Astrocyte (in vitro differentiated cells and primary cell): Measurements from ENCODE around the gene TIMMDC1. TPM values are rescaled to one million over a fixed set of nuclear protein-coding genes. Genes with fewer than 3 reads are reported as not detected.
A peak's percentile ranks its signal among the peaks of the same experiment; 100 is the strongest.

Source experiments
- DNase-seq: peaks from one replicate; pipeline ENCODE4 v3.0.0-alpha.2; 2010; ENCODE audit warnings: low read depth
- FAIRE-seq: peaks from 2 replicates; lab custom pipeline; 2011; peaks lifted over from hg19 to GRCh38; lab: Jason Lieb, UNC
- H2AFZ ChIP-seq: 2 replicates; pipeline ENCODE4 v1.6.0; 2012; ENCODE audit warnings: low read depth, low read length, inconsistent platforms
- H3K27ac ChIP-seq: 2 replicates; pipeline ENCODE4 v1.5.1; 2011; ENCODE audit warnings: low read depth, low read length, inconsistent platforms
- H3K27me3 ChIP-seq: 2 replicates; pipeline ENCODE4 v1.6.0; 2011; ENCODE audit warnings: low read length, inconsistent platforms; ENCODE audit not compliant: insufficient read depth
- H3K36me3 ChIP-seq: 2 replicates; pipeline ENCODE4 v1.5.1; 2011; ENCODE audit warnings: low read length, inconsistent platforms; ENCODE audit not compliant: insufficient read depth
- H3K4me1 ChIP-seq: 2 replicates; pipeline ENCODE4 v1.5.1; 2011; ENCODE audit warnings: low read length, inconsistent platforms; ENCODE audit not compliant: insufficient read depth
- H3K4me2 ChIP-seq: 2 replicates; pipeline ENCODE4 v1.6.0; 2012; ENCODE audit warnings: low read length, inconsistent platforms
- H3K4me3 ChIP-seq: 2 replicates; pipeline ENCODE4 v1.5.1; 2011; ENCODE audit warnings: low read depth, mild to moderate bottlenecking, low read length, inconsistent platforms; ENCODE audit not compliant: insufficient read depth
- H3K79me2 ChIP-seq: 2 replicates; pipeline ENCODE4 v1.6.0; 2012; ENCODE audit warnings: mild to moderate bottlenecking, low read length, inconsistent platforms; ENCODE audit not compliant: insufficient read depth
- H3K9ac ChIP-seq: 2 replicates; pipeline ENCODE4 v1.6.0; 2012; ENCODE audit warnings: mild to moderate bottlenecking, low read length, inconsistent platforms
- H3K9me3 ChIP-seq: 2 replicates; pipeline ENCODE4 v1.5.1; 2012; ENCODE audit warnings: low read depth, mild to moderate bottlenecking, low read length, inconsistent platforms; ENCODE audit not compliant: insufficient read depth
- H4K20me1 ChIP-seq: 2 replicates; pipeline ENCODE4 v1.6.0; 2012; ENCODE audit warnings: low read length, inconsistent platforms; ENCODE audit not compliant: insufficient read depth
- H3K27ac Mint-ChIP-seq: one replicate; pipeline ENCODE4 v1.8.0; 2021; ENCODE audit warnings: mild to moderate bottlenecking, mixed read lengths; ENCODE audit not compliant: unreplicated experiment
- H3K27me3 Mint-ChIP-seq: one replicate; pipeline ENCODE4 v1.8.0; 2021; ENCODE audit warnings: low read depth, mixed read lengths; ENCODE audit not compliant: unreplicated experiment
- H3K36me3 Mint-ChIP-seq: one replicate; pipeline ENCODE4 v1.8.0; 2021; ENCODE audit warnings: low read depth, mixed read lengths; ENCODE audit not compliant: unreplicated experiment
- H3K4me1 Mint-ChIP-seq: one replicate; pipeline ENCODE4 v1.8.0; 2021; ENCODE audit warnings: low read depth, mixed read lengths; ENCODE audit not compliant: unreplicated experiment
- H3K4me3 Mint-ChIP-seq: one replicate; pipeline ENCODE4 v1.8.0; 2021; ENCODE audit warnings: mild to moderate bottlenecking, moderate library complexity, mixed read lengths; ENCODE audit not compliant: unreplicated experiment
- H3K9me3 Mint-ChIP-seq: one replicate; pipeline ENCODE4 v1.8.0; 2021; ENCODE audit warnings: mild to moderate bottlenecking, mixed read lengths; ENCODE audit not compliant: unreplicated experiment
- EZH2 ChIP-seq: IDR thresholded peaks from 2 replicates; pipeline ENCODE4 v1.6.1; 2012; ENCODE audit warnings: mild to moderate bottlenecking, low read length, inconsistent platforms; ENCODE audit not compliant: insufficient read depth
- total RNA-seq: library from RNA; stranded (reverse); gene quantifications from 2 replicates; pipeline ENCODE4 v1.2.1, GENCODE V29; 2021
- TF ChIP-seq, protein P1 (sequence below): IDR thresholded peaks from 2 replicates; pipeline ENCODE4 v1.5.1; 2011; ENCODE audit warnings: low read depth, mild to moderate bottlenecking, inconsistent platforms, low read length, moderate library complexity; ENCODE audit not compliant: insufficient read depth

The TIMMDC1 gene
- total RNA-seq, 1 donor from 2014 or later, result 109 TPM

DNA sequence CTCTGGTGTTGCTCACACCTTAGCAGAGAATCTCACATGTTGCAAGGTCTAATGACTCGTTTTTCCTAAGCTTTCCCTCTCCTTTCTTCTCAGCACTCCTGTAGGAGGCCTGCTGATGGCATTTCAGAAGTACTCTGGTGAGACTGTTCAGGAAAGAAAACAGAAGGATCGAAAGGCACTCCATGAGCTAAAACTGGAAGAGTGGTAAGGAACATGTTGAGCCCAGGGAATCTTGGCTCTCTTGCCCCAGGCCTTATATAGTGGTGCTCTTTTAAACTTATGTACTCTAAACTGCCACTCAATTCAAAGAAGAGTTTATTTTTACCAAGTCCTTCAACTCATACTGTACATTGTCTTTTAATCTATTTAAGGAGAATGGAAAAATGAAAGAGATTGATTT, 18.8 kb downstream of the TIMMDC1 start:
- no peaks in the 10 kb centered on the region for H3K9me3 ChIP-seq

DNA sequence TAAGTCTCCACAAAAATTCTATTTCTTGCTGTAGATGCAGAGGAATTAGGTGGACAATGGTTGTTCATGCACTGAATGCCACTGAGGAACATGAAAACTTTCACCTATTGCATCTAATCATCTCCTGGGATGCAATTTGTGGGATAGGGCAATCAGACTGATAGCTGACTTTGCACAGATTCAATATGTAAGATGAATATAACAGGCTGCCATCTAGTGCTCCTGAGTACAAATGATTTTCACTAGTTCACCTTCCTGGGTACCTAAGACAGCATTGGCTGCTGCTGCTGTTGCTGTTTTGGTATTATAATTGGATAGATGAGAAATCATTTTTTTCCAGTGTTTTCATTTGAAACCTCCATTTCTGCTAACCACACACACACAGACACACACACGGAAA, 19.7 kb downstream of the TIMMDC1 start:
- no peak overlapping the region for H3K27ac ChIP-seq
- Mint-ChIP-seq H3K9me3 (peaks cover 2% of the 10 kb centered on the region), H3K27me3 (no peaks in the 10 kb centered on the region), H3K4me1 (no peaks in the 10 kb centered on the region), H3K36me3 (peaks cover 32% of the 10 kb centered on the region), H3K27ac (no peak overlapping the region), H3K4me3 (no peak overlapping the region)
- H4K20me1 ChIP-seq, result no peaks in the 10 kb centered on the region
- no peak overlapping the region for H3K4me3 ChIP-seq
- H3K4me2 ChIP-seq, result no peak overlapping the region
- no peaks in the 10 kb centered on the region for H3K9me3 ChIP-seq
- peaks cover 59% of the 10 kb centered on the region for H3K36me3 ChIP-seq
- H3K4me1 ChIP-seq, result no peaks in the 10 kb centered on the region
- H2AFZ ChIP-seq, result no peak overlapping the region
- H3K79me2 ChIP-seq, result no peaks in the 10 kb centered on the region
- H3K27me3 ChIP-seq, result no peaks in the 10 kb centered on the region
- no peak for DNase-seq
- TF ChIP-seq, protein P1, sequence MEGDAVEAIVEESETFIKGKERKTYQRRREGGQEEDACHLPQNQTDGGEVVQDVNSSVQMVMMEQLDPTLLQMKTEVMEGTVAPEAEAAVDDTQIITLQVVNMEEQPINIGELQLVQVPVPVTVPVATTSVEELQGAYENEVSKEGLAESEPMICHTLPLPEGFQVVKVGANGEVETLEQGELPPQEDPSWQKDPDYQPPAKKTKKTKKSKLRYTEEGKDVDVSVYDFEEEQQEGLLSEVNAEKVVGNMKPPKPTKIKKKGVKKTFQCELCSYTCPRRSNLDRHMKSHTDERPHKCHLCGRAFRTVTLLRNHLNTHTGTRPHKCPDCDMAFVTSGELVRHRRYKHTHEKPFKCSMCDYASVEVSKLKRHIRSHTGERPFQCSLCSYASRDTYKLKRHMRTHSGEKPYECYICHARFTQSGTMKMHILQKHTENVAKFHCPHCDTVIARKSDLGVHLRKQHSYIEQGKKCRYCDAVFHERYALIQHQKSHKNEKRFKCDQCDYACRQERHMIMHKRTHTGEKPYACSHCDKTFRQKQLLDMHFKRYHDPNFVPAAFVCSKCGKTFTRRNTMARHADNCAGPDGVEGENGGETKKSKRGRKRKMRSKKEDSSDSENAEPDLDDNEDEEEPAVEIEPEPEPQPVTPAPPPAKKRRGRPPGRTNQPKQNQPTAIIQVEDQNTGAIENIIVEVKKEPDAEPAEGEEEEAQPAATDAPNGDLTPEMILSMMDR, result no peak
- TF ChIP-seq EZH2, result no peak
- no peak for FAIRE-seq
- H3K9ac ChIP-seq, result no peak overlapping the region

More for the DNA sequence above, 18.8 kb downstream of the TIMMDC1 start:
- H3K36me3 ChIP-seq, result peaks cover 61% of the 10 kb centered on the region
- no peak overlapping the region for H2AFZ ChIP-seq
- no peaks in the 10 kb centered on the region for H3K4me1 Mint-ChIP-seq
- no peak overlapping the region for H3K4me3 ChIP-seq
- no peak overlapping the region for H3K4me3 Mint-ChIP-seq
- no peak overlapping the region for H3K27ac Mint-ChIP-seq
- no peak overlapping the region for H3K9ac ChIP-seq
- no peak overlapping the region for H3K27ac ChIP-seq
- H3K27me3 Mint-ChIP-seq, result no peaks in the 10 kb centered on the region
- DNase-seq, result no peak
- no peak for TF ChIP-seq EZH2
- TF ChIP-seq, protein P1, result no peak
- FAIRE-seq, result no peak
- peaks cover 2% of the 10 kb centered on the region for H3K9me3 Mint-ChIP-seq
- H4K20me1 ChIP-seq, result no peaks in the 10 kb centered on the region
- no peaks in the 10 kb centered on the region for H3K4me1 ChIP-seq
- H3K79me2 ChIP-seq, result no peaks in the 10 kb centered on the region
- H3K36me3 Mint-ChIP-seq, result peaks cover 32% of the 10 kb centered on the region
- no peaks in the 10 kb centered on the region for H3K27me3 ChIP-seq
- no peak overlapping the region for H3K4me2 ChIP-seq

DNA sequence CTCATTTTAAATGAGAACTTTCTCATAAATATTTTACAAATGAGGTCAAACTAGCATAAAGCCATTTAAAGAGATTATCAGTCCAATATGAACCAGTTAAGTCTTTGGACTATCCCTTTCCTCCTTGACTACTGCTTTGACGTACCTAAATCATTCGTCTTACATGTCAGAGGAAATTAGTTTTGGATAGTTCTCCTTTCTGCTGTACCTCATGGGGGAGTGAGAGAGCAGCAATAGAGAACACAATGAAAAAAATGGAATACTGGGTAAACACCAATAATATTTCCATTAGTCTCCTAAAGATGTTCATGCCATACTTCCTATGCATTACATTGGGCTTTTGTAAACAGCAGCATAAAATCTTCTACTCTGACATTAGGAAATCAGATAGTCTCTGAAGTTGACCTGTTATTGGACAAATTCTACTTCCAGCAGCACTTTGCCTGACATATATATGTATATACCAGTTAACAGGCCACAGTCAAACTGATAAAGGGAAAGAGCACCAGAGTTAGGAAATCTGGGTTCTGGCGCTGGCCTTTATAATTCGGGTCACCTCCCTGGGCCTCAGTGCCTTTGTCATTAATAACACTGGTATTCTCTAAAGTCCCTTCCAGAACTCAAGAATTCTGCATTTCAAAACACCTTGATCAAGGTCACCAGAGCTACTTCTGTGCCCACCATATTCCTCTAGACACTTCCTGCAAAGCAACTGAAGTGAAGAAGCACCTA, 26.8 kb downstream of the TIMMDC1 start:
- Mint-ChIP-seq H3K4me3 (no peak overlapping the region), H3K9me3 (no peaks in the 10 kb centered on the region), H3K4me1 (peaks cover 3% of the 10 kb centered on the region), H3K36me3 (peaks cover 7% of the 10 kb centered on the region), H3K27me3 (no peaks in the 10 kb centered on the region), H3K27ac (no peak overlapping the region)
- peaks cover 26% of the 10 kb centered on the region for H3K36me3 ChIP-seq
- no peaks in the 10 kb centered on the region for H4K20me1 ChIP-seq
- no peak overlapping the region for H3K9ac ChIP-seq
- no peaks in the 10 kb centered on the region for H3K79me2 ChIP-seq
- TF ChIP-seq, protein P1, result peak; percentile 27
- no peak for TF ChIP-seq EZH2
- H3K27me3 ChIP-seq, result no peaks in the 10 kb centered on the region
- no peaks in the 10 kb centered on the region for H3K4me1 ChIP-seq
- no peak overlapping the region for H3K4me3 ChIP-seq
- no peak for FAIRE-seq
- H3K9me3 ChIP-seq, result no peaks in the 10 kb centered on the region
- no peak overlapping the region for H2AFZ ChIP-seq
- no peak overlapping the region for H3K27ac ChIP-seq
- no peak overlapping the region for H3K4me2 ChIP-seq
- peak; percentile 14 for DNase-seq
